ENCODE measurements around the gene CALY.

DNA sequence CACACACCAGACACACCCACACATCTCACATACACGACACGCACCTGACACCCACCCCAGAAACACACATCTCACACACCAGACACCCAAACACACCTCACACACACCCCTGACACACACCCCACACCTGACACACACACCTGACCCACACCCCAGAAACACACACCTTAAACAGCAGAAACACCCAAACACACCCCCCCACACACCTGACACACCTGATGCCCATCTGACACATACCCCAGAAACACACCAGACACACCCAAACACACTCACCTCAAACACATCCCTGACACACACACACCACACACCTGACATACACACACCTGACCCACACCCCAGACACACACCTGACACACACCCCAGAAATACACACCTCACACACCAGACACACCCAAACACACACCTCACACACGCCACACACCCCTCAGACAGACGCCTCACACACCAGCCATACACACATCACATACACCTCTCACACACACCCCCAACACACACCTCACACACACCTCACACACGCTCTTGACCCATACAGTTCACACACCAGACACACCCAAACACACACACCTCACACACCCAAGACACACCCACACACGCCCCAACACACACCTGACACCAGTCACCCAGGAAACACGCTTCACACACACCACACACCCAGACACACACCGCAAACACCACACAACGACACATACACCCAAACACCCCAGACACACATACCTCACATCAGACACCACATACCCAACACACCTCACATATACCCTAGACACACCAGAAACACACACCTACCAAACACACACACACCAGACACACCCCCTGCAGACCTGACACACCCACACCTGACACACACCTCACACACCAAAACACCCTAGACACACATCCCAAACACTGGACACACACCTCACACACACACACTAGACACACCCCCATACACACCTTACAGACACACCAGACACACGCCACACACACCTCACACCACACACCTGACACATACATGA, 1.7 kb upstream of the CALY start:
- TF ChIP-seq, protein P1, sequence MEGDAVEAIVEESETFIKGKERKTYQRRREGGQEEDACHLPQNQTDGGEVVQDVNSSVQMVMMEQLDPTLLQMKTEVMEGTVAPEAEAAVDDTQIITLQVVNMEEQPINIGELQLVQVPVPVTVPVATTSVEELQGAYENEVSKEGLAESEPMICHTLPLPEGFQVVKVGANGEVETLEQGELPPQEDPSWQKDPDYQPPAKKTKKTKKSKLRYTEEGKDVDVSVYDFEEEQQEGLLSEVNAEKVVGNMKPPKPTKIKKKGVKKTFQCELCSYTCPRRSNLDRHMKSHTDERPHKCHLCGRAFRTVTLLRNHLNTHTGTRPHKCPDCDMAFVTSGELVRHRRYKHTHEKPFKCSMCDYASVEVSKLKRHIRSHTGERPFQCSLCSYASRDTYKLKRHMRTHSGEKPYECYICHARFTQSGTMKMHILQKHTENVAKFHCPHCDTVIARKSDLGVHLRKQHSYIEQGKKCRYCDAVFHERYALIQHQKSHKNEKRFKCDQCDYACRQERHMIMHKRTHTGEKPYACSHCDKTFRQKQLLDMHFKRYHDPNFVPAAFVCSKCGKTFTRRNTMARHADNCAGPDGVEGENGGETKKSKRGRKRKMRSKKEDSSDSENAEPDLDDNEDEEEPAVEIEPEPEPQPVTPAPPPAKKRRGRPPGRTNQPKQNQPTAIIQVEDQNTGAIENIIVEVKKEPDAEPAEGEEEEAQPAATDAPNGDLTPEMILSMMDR (conservative IDR thresholded peaks at IDR 0.05; ENCODE audit: low read depth, low read length): no peak
- TF ChIP-seq EZH2 (IDR thresholded peaks at IDR 0.05; ENCODE audit: borderline replicate concordance, low read depth, low read length, poor library complexity, severe bottlenecking): no peak
